H1 (cell line): Measurements from ENCODE around the gene KIAA1143. TPM values are rescaled to one million over a fixed set of nuclear protein-coding genes. Genes with fewer than 3 reads are reported as not detected.

Experiments used
- CTCF ChIA-PET: fragments of 300-600 bp; sonication (Branson Sonifier 250); formaldehyde crosslinking; loops from one replicate; lab custom pipeline; 2021; ENCODE audit not compliant: partially characterized antibody; lab: Charles Lee
- POLR2A ChIA-PET: fragments of 300-600 bp; sonication (Branson Sonifier 250); formaldehyde crosslinking; loops from one replicate; lab custom pipeline; 2021; ENCODE audit warnings: inconsistent platforms; ENCODE audit not compliant: partially characterized antibody; lab: Charles Lee
- DNase-seq, 2 experiments: peaks; one replicate each; pipeline versions ENCODE4 v3.0.0 to v3.0.0-alpha.2; 2010 to 2022; ENCODE audit warnings: low spot score in 2 of 2, low read depth in 1 of 2, mixed read lengths in 1 of 2
- FAIRE-seq: peaks from 2 replicates; lab custom pipeline; 2011; peaks lifted over from hg19 to GRCh38; lab: Jason Lieb, UNC
- H2AFZ ChIP-seq: 2 replicates; pipeline ENCODE4 v1.8.1; 2012; ENCODE audit warnings: low read length, inconsistent platforms
- H2AK5ac ChIP-seq: 2 replicates; pipeline ENCODE4 v1.6.1; 2013; ENCODE audit warnings: low read depth, low read length
- H2BK120ac ChIP-seq: replicated peaks from 2 replicates; pipeline ENCODE3; 2013; ENCODE audit warnings: low read depth, low read length, inconsistent platforms
- H2BK12ac ChIP-seq: 2 replicates; pipeline ENCODE4 v1.6.1; 2013; ENCODE audit warnings: low read depth, low read length
- H2BK15ac ChIP-seq: 2 replicates; pipeline ENCODE4 v1.6.1; 2013; ENCODE audit warnings: low read length
- H2BK20ac ChIP-seq: 2 replicates; pipeline ENCODE4 v1.6.1; 2013; ENCODE audit warnings: low read length
- H2BK5ac ChIP-seq: 2 replicates; pipeline ENCODE4 v1.6.1; 2013; ENCODE audit warnings: low read depth, low read length
- H3K14ac ChIP-seq: 2 replicates; pipeline ENCODE4 v1.6.1; 2013; ENCODE audit warnings: inconsistent platforms; ENCODE audit not compliant: insufficient read length
- H3K18ac ChIP-seq: 2 replicates; pipeline ENCODE4 v1.6.1; 2013; ENCODE audit warnings: low read length; ENCODE audit errors: extremely low read depth
- H3K23ac ChIP-seq: 2 replicates; pipeline ENCODE4 v1.6.1; 2013; ENCODE audit warnings: inconsistent platforms; ENCODE audit not compliant: insufficient read length
- H3K23me2 ChIP-seq: 2 replicates; pipeline ENCODE4 v1.6.1; 2013; ENCODE audit warnings: low read depth, low read length
- H3K27ac ChIP-seq: 2 replicates; pipeline ENCODE4 v1.6.1; 2011; ENCODE audit warnings: low read depth, low read length, inconsistent platforms
- H3K27me3 ChIP-seq, 4 experiments: replicated peaks in 1 of 4; 1 replicate in 1 of 4; 2 replicates in 3 of 4; pipeline versions ENCODE4 v1.6.1 to v1.8.1; 2011 to 2013; ENCODE audit warnings: low read length in 3 of 4, mild to moderate bottlenecking in 3 of 4, inconsistent platforms in 2 of 4, mixed read lengths in 2 of 4, moderate library complexity in 1 of 4; ENCODE audit not compliant: control insufficient read depth in 3 of 4, insufficient read depth in 3 of 4; ENCODE audit errors: extremely low read depth in 1 of 4
- H3K36me3 ChIP-seq, 4 experiments: 2 replicates each; pipeline versions ENCODE4 v1.6.1 to v1.8.1; 2011 to 2013; ENCODE audit warnings: mild to moderate bottlenecking in 4 of 4, low read length in 3 of 4, moderate library complexity in 2 of 4, control low read depth in 1 of 4, inconsistent platforms in 1 of 4; ENCODE audit not compliant: insufficient read depth in 4 of 4, control insufficient read depth in 2 of 4
- H3K4ac ChIP-seq: replicated peaks from 2 replicates; pipeline ENCODE3; 2013; ENCODE audit warnings: low read length, low read depth, mixed read lengths, inconsistent platforms; ENCODE audit not compliant: insufficient read length
- H3K4me1 ChIP-seq, 4 experiments: replicated peaks in 1 of 4; 1 replicate in 1 of 4; 2 replicates in 3 of 4; pipeline versions ENCODE4 v1.6.1 to v1.8.1; 2011 to 2013; ENCODE audit warnings: low read length in 3 of 4, inconsistent platforms in 2 of 4, mixed read lengths in 1 of 4; ENCODE audit not compliant: insufficient read depth in 4 of 4, control insufficient read depth in 3 of 4
- H3K4me2 ChIP-seq, 2 experiments: 2 replicates each; pipeline versions ENCODE4 v1.6.1 to v1.8.1; 2011 to 2013; ENCODE audit warnings: low read depth in 2 of 2, low read length in 2 of 2, control low read depth in 1 of 2, inconsistent platforms in 1 of 2, mild to moderate bottlenecking in 1 of 2; ENCODE audit not compliant: insufficient read depth in 1 of 2
- H3K4me3 ChIP-seq, 4 experiments: fragments of 200-600, 300-600 bp in 1 of 4; sonication (generic), shearing (Covaris generic), sonication (Bioruptor Twin) in 1 of 4; 2 replicates each; pipeline versions ENCODE4 v1.5.1 to v1.8.1; 2011 to 2016; ENCODE audit warnings: low read length in 4 of 4, low read depth in 3 of 4, control low read depth in 2 of 4, inconsistent platforms in 2 of 4, mild to moderate bottlenecking in 2 of 4, mixed read lengths in 1 of 4, moderate library complexity in 1 of 4; ENCODE audit not compliant: insufficient read depth in 2 of 4; ENCODE audit errors: extremely low read depth in 1 of 4
- H3K56ac ChIP-seq: replicated peaks from 2 replicates; pipeline ENCODE3; 2013; ENCODE audit warnings: low read depth, mild to moderate bottlenecking, mixed read lengths, low read length, inconsistent platforms; ENCODE audit not compliant: insufficient read length
- H3K79me1 ChIP-seq: 2 replicates; pipeline ENCODE4 v1.6.1; 2013; ENCODE audit warnings: low read depth, low read length, control low read depth
- H3K79me2 ChIP-seq, 2 experiments: 2 replicates each; pipeline versions ENCODE4 v1.6.1 to v1.8.1; 2012 to 2013; ENCODE audit warnings: low read length in 2 of 2, mild to moderate bottlenecking in 2 of 2, inconsistent platforms in 1 of 2; ENCODE audit not compliant: insufficient read depth in 2 of 2, control insufficient read depth in 1 of 2
- H3K9ac ChIP-seq, 4 experiments: replicated peaks in 1 of 4; 1 replicate in 1 of 4; 2 replicates in 3 of 4; pipeline versions ENCODE4 v1.6.1 to v1.8.1; 2011 to 2013; ENCODE audit warnings: low read depth in 3 of 4, low read length in 3 of 4, control low read depth in 2 of 4, mild to moderate bottlenecking in 2 of 4, moderate library complexity in 2 of 4, inconsistent platforms in 1 of 4; ENCODE audit errors: extremely low read depth in 1 of 4
- H3K9me3 ChIP-seq, 2 experiments: 2 replicates each; pipeline versions ENCODE4 v1.6.1 to v1.8.1; 2012 to 2013; ENCODE audit warnings: mild to moderate bottlenecking in 2 of 2, moderate library complexity in 2 of 2, control low read depth in 1 of 2, inconsistent platforms in 1 of 2, low read depth in 1 of 2, low read length in 1 of 2, mixed read lengths in 1 of 2; ENCODE audit not compliant: insufficient read depth in 2 of 2
- H4K20me1 ChIP-seq, 2 experiments: replicated peaks in 1 of 2; 2 replicates each; pipeline versions ENCODE3 to v1.8.1; 2011 to 2013; ENCODE audit warnings: inconsistent platforms in 2 of 2, low read length in 2 of 2, mild to moderate bottlenecking in 1 of 2; ENCODE audit not compliant: insufficient read depth in 2 of 2, control insufficient read depth in 1 of 2
- H4K5ac ChIP-seq: 2 replicates; pipeline ENCODE4 v1.6.1; 2013; ENCODE audit warnings: low read length, low read depth, mixed read lengths, inconsistent platforms; ENCODE audit not compliant: insufficient read length
- H4K8ac ChIP-seq: 2 replicates; pipeline ENCODE4 v1.8.0; 2013; ENCODE audit warnings: mild to moderate bottlenecking, moderate library complexity, low read length, inconsistent platforms; ENCODE audit not compliant: insufficient read depth; ENCODE audit errors: extremely low read depth
- H4K91ac ChIP-seq: replicated peaks from 2 replicates; pipeline ENCODE3; 2013; ENCODE audit warnings: low read length, mixed read lengths, inconsistent platforms; ENCODE audit not compliant: insufficient read length
- BACH1 ChIP-seq: IDR thresholded peaks from 2 replicates; pipeline ENCODE4 v1.6.1; 2012; ENCODE audit warnings: low read length, improper control_type of control experiment
- BRCA1 ChIP-seq: IDR thresholded peaks from 2 replicates; pipeline ENCODE4 v1.6.1; 2012; ENCODE audit warnings: low read depth, low read length, improper control_type of control experiment
- CBX5 ChIP-seq: fragments of 300-800, 300-1000 bp; sonication (generic); IDR thresholded peaks from 2 replicates; pipeline ENCODE4 v1.7.1; 2016; ENCODE audit warnings: antibody characterized with exemption, low read length, low read depth
- CHD2 ChIP-seq: IDR thresholded peaks from 2 replicates; pipeline ENCODE4 v1.6.1; 2012; ENCODE audit warnings: low read length, improper control_type of control experiment
- GTF2F1 ChIP-seq: IDR thresholded peaks from 2 replicates; pipeline ENCODE4 v1.6.1; 2012; ENCODE audit warnings: low read depth, low read length, improper control_type of control experiment, borderline replicate concordance
- PHF8 ChIP-seq: fragments of 200-600 bp; sonication (generic); conservative IDR thresholded peaks from 2 replicates; pipeline ENCODE4 v1.7.1; 2012; ENCODE audit warnings: low read depth, mild to moderate bottlenecking, inconsistent platforms, low read length, moderate library complexity
- POLR2A ChIP-seq, 2 experiments: IDR thresholded peaks; 1 replicate in 1 of 2; 2 replicates in 1 of 2; pipeline ENCODE4 v1.6.1; 2011; ENCODE audit warnings: low read depth in 2 of 2, low read length in 2 of 2, mild to moderate bottlenecking in 2 of 2; ENCODE audit errors: control extremely low read depth in 1 of 2
- RXRA ChIP-seq: IDR thresholded peaks from 2 replicates; pipeline ENCODE4 v1.6.1; 2011; ENCODE audit warnings: low read depth, mild to moderate bottlenecking, low read length, moderate library complexity; ENCODE audit not compliant: insufficient read depth
- TAF1 ChIP-seq: IDR thresholded peaks from 2 replicates; pipeline ENCODE4 v1.6.1; 2011; ENCODE audit warnings: mild to moderate bottlenecking, low read depth, low read length
- TAF7 ChIP-seq: optimal IDR thresholded peaks from 2 replicates; pipeline ENCODE3; 2011; ENCODE audit warnings: low read depth, mild to moderate bottlenecking, inconsistent platforms, low read length, moderate library complexity, borderline replicate concordance
- TEAD4 ChIP-seq: IDR thresholded peaks from 2 replicates; pipeline ENCODE4 v1.6.1; 2012; ENCODE audit warnings: low read depth, low read length, inconsistent platforms, mixed read lengths
- YY1 ChIP-seq: IDR thresholded peaks from 2 replicates; pipeline ENCODE4 v1.6.1; 2011; ENCODE audit warnings: low read depth, mild to moderate bottlenecking, low read length
- ZNF274 ChIP-seq: IDR thresholded peaks from 2 replicates; pipeline ENCODE4 v1.7.0; 2012; ENCODE audit warnings: low read length, borderline replicate concordance; ENCODE audit errors: extremely low read depth
- WGBS, 2 experiments: shearing (Covaris generic) in 1 of 2; methylation state at CpG; one replicate each; pipeline versions ENCODE4 v1.1.6 to v1.1.7; 2013 to 2015; ENCODE audit warnings: low lambda C conversion rate in 2 of 2, mixed read lengths in 2 of 2, inconsistent platforms in 1 of 2, low coverage in 1 of 2, missing lambda C conversion rate in 1 of 2; ENCODE audit not compliant: insufficient replicate concordance in 2 of 2, insufficient coverage in 1 of 2, insufficient read length in 1 of 2; ENCODE audit errors: extremely low coverage in 1 of 2, missing lambda C conversion rate in 1 of 2; 5-methylcytosine and 5-hydroxymethylcytosine counted together
- polyA plus RNA-seq, 7 experiments: library from polyadenylated mRNA; depleted of rRNA in 3 of 7; stranded (reverse) in 5 of 7; unstranded in 2 of 7; fragments of >200 nt in 5 of 7; fragments of 200-250 nt in 2 of 7; gene quantifications; 1 replicate in 5 of 7; 2 replicates in 1 of 7; 4 replicates in 1 of 7; pipeline versions ENCODE4 v1.2.1 to v1.2.3, GENCODE V29; 2011 to 2013; ENCODE audit warnings: missing spikeins in 2 of 7, mixed read lengths in 2 of 7
- total RNA-seq: library from RNA; stranded (reverse); fragmentation: NEBNext Ultra II Directional; extraction: Animal tissue kit (Norgen Biotek cat#: 25700); gene quantifications from 2 replicates; pipeline ENCODE4 v1.2.1, GENCODE V29; 2021
- TF ChIP-seq, protein P1 (sequence below): IDR thresholded peaks from 2 replicates; pipeline ENCODE4 v1.6.1; 2012; ENCODE audit warnings: inconsistent platforms

Gene KIAA1143
- total and polyA plus RNA-seq, 2 of the 8 experiments (the other 6 are each of a cell fraction or from before 2014, with no cell fraction given), result 16.2 to 67.2 TPM

DNA sequence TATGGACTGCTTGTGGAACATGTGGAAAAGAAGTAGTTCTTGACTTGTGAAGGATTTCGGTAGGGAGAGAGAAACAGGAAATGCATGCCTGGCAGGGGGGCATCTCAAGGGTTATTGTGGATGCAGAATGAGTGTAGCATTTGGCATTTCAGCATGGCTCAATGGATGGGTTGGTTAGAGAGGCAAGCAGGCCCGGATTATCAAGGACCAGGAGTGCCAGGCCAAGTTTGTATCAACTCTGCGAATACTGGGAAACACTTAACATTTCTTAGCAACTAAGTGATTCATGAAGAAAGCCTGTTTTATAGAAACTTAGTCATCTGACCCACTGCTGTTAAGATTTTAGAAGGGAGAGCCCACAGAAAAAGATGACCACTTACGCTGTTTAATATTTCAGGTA lies 33.8 kb upstream of the KIAA1143 start:
- Histone ChIP-seq H3K18ac (no peak overlapping the region), H2BK5ac (no peak overlapping the region), H2BK12ac (no peak overlapping the region), H3K36me3 (peaks cover 10 to 44% (median 27%) of the 10 kb centered on the region in 4 experiments), H3K56ac (no peak overlapping the region), H2AFZ (no peak overlapping the region), H3K4me1 (peaks cover 0 to 3% (median 0%) of the 10 kb centered on the region in 4 experiments; a peak in 1 of 7 replicates), H2BK20ac (no peak overlapping the region), H4K8ac (no peak overlapping the region), H4K91ac (no peak overlapping the region), H3K27ac (no peak overlapping the region), H4K5ac (no peak overlapping the region), H3K9ac (no peak overlapping the region), H2BK15ac (no peak overlapping the region), H3K27me3 (no peaks in the 10 kb centered on the region), H3K4ac (no peak overlapping the region), H3K79me1 (no peaks in the 10 kb centered on the region; the same call in 1 of the 2 replicates), H2BK120ac (no peak overlapping the region), H3K14ac (no peak overlapping the region), H3K23ac (no peak overlapping the region), H4K20me1 (no peaks in the 10 kb centered on the region), H3K23me2 (no peaks in the 10 kb centered on the region; the same call in 1 of the 2 replicates), H3K9me3 (no peaks in the 10 kb centered on the region), H3K79me2 (no peaks in the 10 kb centered on the region), H3K4me2 (no peak overlapping the region), H3K4me3 (no peak overlapping the region), H2AK5ac (no peak overlapping the region)
- ChIA-PET CTCF (interaction anchor here (1.4 to 1.9 kb wide), 2 partner anchors 11 kb away, joined by 4 to 7 read pairs; no protein-coding TSS in a partner anchor), POLR2A (no interaction called here)
- FAIRE-seq, result no peak
- 84% methylated on average over 4 of the region's 4 CpGs; no CpG with 5 or more reads in 1 of the 2 experiments for whole genome bisulfite sequencing, 2 experiments
- DNase-seq, result peak in 1 of 2 experiments; percentile 44
- no peak for TF ChIP-seq POLR2A (IDR thresholded peaks at IDR 0.05; ENCODE audit: control extremely low read depth in 1 of 2, low read depth in 2 of 2, low read length in 2 of 2)
- no peak for TF ChIP-seq CHD2
- no peak for TF ChIP-seq TAF7
- TF ChIP-seq CBX5, result no peak
- TF ChIP-seq BACH1, result no peak
- TF ChIP-seq YY1, result no peak
- no peak for TF ChIP-seq PHF8
- TF ChIP-seq RXRA, result no peak
- no peak for TF ChIP-seq TAF1
- no peak for TF ChIP-seq TEAD4
- TF ChIP-seq, protein P1, sequence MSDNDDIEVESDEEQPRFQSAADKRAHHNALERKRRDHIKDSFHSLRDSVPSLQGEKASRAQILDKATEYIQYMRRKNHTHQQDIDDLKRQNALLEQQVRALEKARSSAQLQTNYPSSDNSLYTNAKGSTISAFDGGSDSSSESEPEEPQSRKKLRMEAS, result no peak
- no peak for TF ChIP-seq BRCA1
- no peak for TF ChIP-seq GTF2F1
- no peak for TF ChIP-seq ZNF274
